ENCODE measurements around the gene CUEDC1.
"Not testable (repeated sequence)": the region's sequence is repeated elsewhere in the genome, so short reads cannot be mapped to it uniquely, and the experiment has no call there.

CUEDC1 gene

GRCh38 chr17:57984261-57984890 is 29.2 kb upstream of the CUEDC1 start:
- no peak for DNase-seq (ENCODE audit: low read depth)
- TF ChIP-seq CTCF (IDR thresholded peaks at IDR 0.05; ENCODE audit: insufficient read depth, low read depth, low read length, missing control alignments) = no peak
- H3K4me3 ChIP-seq (ENCODE audit: low read length) = no peak overlapping the region

GRCh38 chr17:57983446-57983845 is 28.2 kb upstream of the CUEDC1 start:
- no peak for DNase-seq (ENCODE audit: low read depth)
- H3K4me3 ChIP-seq (ENCODE audit: low read length) = no peak overlapping the region
- TF ChIP-seq CTCF (IDR thresholded peaks at IDR 0.05; ENCODE audit: insufficient read depth, low read depth, low read length, missing control alignments) = no peak

- DNase-seq (ENCODE audit: low read depth) = no peak
- no peak overlapping the region for H3K4me3 ChIP-seq (ENCODE audit: low read length)
- no peak for TF ChIP-seq CTCF (IDR thresholded peaks at IDR 0.05; ENCODE audit: insufficient read depth, low read depth, low read length, missing control alignments)
Observed at GRCh38 chr17:57982452-57983170, 27.4 kb upstream of the CUEDC1 start.

GRCh38 chr17:57980522-57980921 is 25.3 kb upstream of the CUEDC1 start:
- H3K4me3 ChIP-seq (ENCODE audit: low read length) = no peak overlapping the region
- no peak for DNase-seq (ENCODE audit: low read depth)
- no peak for TF ChIP-seq CTCF (IDR thresholded peaks at IDR 0.05; ENCODE audit: insufficient read depth, low read depth, low read length, missing control alignments)

GRCh38 chr17:57979076-57979475 is 23.9 kb upstream of the CUEDC1 start:
- DNase-seq (ENCODE audit: low read depth) = no peak
- no peak for TF ChIP-seq CTCF (IDR thresholded peaks at IDR 0.05; ENCODE audit: insufficient read depth, low read depth, low read length, missing control alignments)
- H3K4me3 ChIP-seq (ENCODE audit: low read length) = no peak overlapping the region

- TF ChIP-seq CTCF (IDR thresholded peaks at IDR 0.05; ENCODE audit: insufficient read depth, low read depth, low read length, missing control alignments) = no peak
- DNase-seq (ENCODE audit: low read depth) = no peak
- H3K4me3 ChIP-seq (ENCODE audit: low read length) = no peak overlapping the region
Observed at GRCh38 chr17:57976594-57976993, 21.4 kb upstream of the CUEDC1 start.

- TF ChIP-seq CTCF (IDR thresholded peaks at IDR 0.05; ENCODE audit: insufficient read depth, low read depth, low read length, missing control alignments) = no peak
- peak; percentile 29 for DNase-seq (ENCODE audit: low read depth)
Observed at GRCh38 chr17:57975044-57975443, 19.8 kb upstream of the CUEDC1 start.

GRCh38 chr17:57974053-57974824 is 19.0 kb upstream of the CUEDC1 start:
- not testable (repeated sequence) for H3K4me3 ChIP-seq (ENCODE audit: low read length); DNase-seq (ENCODE audit: low read depth)

More at GRCh38 chr17:57975044-57975443, 19.8 kb upstream of the CUEDC1 start:
- H3K4me3 ChIP-seq (ENCODE audit: low read length) = no peak overlapping the region
